GM19468 (cell line): ENCODE results near the gene KIF4A.
A peak's percentile ranks its signal among the peaks of the same experiment; 100 is the strongest.
"Not testable (repeated sequence)": the region's sequence is repeated elsewhere in the genome, so short reads cannot be mapped to it uniquely, and the experiment has no call there.

Source experiments
- ATAC-seq: cut with Tn5 transposase; IDR thresholded peaks from one replicate; pipeline ENCODE4 v1.9.1; 2021; ENCODE audit warnings: mild to moderate bottlenecking, moderate library complexity, moderate number of reproducible peaks; ENCODE audit not compliant: unreplicated experiment; ENCODE audit errors: extremely low read depth

Gene KIF4A

DNA sequence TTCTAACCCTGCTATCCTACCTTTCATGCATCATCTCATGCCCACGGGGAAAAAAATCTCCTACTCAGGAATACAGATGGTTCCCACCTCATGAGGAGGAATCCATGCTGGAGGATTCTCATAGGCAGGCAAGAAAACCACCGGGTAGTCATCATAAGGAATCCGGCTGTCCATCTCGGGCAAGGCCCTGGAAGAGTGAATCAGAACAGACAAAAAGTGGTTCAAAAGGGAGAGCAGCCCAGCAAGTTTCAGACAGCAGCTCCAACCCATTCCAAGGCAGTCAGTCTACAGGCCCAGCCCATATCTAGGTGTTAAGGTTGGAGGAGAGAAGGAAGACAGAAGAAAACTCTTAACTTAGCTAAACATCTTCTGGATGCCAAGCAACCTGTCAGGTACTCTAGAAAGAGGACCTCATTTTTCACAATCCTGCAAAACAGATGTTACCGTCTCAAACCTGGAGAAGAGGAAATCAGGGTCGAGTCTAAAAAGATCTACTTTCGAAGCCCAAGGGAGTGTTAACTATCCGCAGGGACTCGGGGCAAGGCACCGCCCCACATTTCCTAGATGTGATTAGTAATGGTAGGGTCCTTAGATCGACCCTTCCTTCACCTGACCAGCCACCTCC, 624 bp upstream of the KIF4A start:
- ATAC-seq = no peak

DNA sequence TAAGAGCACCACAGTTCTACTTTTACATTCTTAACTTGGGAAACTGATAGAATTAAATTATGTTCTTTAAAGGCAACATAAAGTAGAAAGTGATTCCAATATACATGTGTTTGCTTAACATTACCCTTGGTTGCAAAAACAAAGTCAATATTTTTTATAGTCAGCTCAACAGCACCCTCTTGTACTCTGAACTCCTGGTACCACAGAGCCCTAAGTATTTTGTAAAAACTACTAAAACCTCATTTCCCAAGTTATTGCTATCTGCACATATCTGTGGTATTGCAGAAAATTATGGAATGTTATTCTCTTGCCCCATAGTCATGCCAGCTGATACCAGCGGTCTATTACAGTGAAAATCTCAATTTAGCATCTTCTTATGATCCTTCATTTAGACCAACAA, 2.9 kb downstream of the KIF4A start:
- ATAC-seq = no peak

- no peak for ATAC-seq
Observed at GRCh38 chrX:70293621-70294020, 3.7 kb downstream of the KIF4A start.

DNA sequence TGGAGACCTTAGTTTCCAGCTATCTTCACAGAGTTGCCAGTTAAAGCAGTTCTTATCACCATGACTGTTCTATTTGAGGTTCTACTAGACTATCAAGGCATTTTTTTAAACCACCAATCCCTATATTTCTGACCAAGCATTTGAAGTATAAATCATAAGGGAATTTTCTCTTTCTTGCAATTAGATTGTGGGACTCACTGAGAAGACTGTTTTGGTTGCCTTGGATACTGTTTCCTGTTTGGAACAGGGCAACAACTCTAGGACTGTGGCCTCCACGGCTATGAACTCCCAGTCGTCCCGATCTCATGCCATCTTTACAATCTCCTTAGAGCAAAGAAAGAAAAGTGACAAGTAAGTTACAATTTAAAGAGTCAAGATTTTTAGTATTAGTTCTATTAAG, 11.8 kb downstream of the KIF4A start:
- no peak for ATAC-seq

- ATAC-seq = no peak
Observed at GRCh38 chrX:70313503-70313902, 23.6 kb downstream of the KIF4A start.

DNA sequence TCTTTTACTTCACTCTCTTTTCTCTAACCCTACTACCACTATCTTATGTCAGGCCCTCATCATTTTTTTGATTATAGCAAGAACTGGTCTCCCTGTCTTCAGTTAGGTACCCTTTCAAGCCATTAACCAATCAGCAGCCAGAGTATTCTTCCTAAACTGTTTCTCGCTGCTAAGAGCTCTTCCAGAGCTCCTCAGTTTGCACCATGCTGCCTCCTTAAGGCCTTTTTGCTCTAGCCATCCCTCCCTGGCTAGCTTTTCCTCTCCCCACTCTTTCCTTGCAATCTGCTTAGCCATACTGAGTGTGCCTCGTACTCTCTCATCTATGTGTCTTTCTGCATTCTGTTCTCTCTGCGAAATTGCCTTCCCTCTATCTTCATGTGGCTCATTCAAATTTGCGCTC, 32.9 kb downstream of the KIF4A start:
- ATAC-seq = no peak

DNA sequence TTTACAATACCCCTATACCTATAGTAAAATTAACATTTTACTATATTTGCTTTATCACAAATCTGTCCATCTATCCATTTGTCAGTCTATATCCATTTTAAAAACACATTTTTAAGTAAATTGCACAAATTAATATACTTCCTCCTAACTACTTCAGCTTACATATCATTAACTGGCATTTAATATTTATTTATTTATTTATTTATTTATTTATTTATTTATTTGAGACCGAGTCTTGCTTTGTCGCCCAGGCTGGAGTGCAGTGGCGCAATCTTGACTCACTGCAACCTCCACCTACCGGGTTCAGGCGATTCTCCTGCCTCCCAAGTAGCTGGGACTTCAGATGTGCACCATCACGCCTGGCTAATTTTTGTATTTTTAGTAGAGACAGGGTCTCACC, 33.7 kb downstream of the KIF4A start:
- ATAC-seq = not testable (repeated sequence)

DNA sequence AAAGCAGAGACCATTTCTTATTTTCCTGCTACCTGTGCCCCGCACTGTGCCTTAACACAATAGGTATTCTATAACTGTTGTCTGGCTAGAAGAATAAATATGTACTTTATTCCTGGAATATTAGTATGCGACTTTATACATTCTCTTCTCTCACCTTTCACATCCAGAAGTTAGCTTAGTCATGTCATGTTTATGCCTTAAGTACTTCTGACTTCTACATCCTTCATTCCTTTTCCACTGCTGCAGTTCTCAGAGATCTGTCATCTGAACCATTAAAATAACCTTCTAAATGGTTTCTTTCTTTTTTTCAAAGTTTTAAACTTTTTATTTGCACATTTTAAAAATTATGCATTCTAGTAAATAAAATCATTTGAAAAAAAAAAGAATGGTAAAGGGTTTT, 34.4 kb downstream of the KIF4A start:
- no peak for ATAC-seq

DNA sequence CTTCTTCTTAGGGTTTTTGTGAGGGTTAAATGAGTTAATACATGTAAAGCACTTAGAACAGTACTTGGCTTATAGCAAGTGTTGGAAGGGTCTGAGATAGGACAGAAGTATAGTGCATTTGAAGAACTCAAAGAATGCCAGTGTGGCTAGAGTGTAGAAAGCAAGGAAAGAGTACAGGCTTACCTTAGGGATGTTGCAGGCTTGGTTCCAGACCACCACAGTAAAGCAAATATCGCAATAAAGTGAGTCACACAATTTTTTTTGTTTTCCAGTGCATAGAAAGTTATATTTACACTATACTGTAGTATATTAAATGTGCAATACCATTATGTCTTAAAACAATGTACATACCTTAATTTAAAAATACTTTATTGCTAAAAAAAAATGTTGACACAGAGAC, 41.3 kb downstream of the KIF4A start:
- ATAC-seq = no peak

DNA sequence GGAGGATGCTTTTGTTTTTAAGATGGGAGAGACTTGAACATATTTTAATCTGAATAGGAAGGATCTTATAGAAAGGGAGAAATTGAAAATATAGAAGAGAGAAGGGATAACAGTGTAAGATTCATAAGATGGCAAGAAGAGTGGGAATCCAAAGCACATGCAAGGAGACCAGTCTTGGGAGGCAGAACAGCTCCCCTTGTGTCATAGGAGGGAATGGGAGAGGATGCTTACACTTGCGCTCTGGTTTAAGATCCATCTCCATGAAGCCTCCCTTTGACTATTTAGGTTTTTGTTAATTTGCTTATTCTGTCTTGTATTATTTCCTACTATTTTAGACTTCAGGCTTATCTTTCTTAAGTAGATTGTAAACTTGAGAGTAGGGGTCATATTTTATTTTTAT, 42.7 kb downstream of the KIF4A start:
- no peak for ATAC-seq

- ATAC-seq = peak; percentile 99
Observed at GRCh38 chrX:70336767-70337166, 46.9 kb downstream of the KIF4A start.

GRCh38 chrX:70338290-70338689, 48.4 kb downstream of the KIF4A start:
- no peak for ATAC-seq

DNA sequence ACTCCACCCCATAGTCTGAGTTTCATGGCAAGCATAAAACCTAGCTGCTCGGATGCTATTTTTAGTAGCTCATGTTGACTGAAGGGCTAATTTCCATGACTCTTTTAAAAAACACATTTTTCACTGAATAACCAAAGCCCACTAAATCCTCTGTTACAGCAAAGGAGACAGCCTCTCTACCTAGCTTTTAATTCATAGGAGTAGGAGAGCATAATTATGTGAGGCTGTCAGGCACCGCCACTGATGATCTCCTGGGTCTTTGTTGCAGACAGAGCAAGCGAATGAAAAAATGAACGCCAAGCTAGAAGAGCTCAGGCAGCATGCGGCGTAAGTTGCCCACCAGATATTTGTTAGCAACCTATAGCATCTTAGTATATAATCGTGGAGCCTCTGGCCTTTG, 53.5 kb downstream of the KIF4A start:
- ATAC-seq = no peak

DNA sequence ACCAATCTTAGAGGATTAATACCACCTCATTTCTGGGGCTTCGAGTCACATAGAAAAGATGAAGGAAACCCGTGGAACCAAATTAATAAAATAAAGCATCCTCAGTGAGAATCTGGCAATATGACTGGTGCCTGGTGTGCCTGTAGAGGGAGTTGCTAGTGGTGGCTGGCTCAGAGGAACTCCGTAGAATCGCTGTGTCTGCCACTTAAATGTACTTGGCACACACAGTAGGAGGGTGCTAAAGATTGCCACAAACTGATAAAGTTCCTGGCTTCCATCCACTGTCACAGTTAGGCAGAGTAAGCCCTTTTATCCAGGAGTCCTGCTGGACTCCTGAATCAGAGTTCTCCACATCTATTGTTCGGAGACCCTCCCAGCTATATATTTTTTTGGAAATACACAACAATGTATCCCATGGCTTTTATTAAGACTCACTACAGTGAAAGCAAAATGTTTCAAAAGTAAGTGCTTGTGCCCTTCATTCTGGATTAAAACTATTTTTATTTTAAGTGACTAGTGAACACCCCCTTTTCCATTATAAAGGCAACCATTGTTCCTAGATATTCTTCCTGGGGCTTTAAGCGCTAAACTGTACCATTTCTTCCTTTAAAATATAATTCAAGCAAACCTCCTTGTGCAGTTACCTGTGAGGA, 56.6 kb downstream of the KIF4A start:
- no peak for ATAC-seq

GRCh38 chrX:70348825-70349224, 58.9 kb downstream of the KIF4A start:
- ATAC-seq = not testable (repeated sequence)

DNA sequence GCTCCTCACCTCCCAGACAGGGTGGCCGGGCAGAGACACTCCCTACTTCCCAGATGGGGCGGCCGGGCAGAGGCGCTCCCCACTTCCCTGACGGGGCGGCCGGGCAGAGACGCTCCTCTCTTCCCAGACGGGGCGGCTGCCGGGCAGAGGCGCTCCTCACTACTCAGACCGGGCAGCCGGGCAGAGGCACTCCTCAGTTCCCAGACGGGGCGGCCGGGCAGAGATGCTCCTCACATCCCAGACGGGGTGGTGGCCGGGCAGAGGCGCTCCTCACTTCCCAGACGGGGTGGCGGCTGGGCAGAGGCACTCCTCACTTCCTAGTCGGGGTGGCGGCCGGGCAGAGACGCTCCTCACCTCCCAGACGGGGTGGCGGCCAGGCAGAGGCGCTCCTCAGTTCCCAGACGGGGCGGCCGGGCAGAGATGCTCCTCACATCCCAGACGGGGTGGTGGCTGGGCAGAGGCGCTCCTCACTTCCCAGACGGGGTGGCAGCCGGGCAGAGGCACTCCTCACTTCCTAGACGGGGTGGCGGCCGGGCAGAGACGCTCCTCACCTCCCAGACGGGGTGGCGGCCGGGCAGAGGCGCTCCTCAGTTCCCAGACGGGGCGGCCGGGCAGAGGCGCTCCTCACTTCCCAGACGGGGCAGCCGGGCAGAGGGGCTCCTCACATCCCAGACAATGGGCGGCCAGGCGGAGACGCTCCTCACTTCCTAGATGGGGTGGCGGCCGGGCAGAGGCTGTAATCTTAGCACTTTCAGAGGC, 59.6 kb downstream of the KIF4A start:
- not testable (repeated sequence) for ATAC-seq

- ATAC-seq = no peak
Observed at GRCh38 chrX:70352496-70352895, 62.6 kb downstream of the KIF4A start.

- ATAC-seq = no peak
Observed at GRCh38 chrX:70353514-70353913, 63.6 kb downstream of the KIF4A start.

DNA sequence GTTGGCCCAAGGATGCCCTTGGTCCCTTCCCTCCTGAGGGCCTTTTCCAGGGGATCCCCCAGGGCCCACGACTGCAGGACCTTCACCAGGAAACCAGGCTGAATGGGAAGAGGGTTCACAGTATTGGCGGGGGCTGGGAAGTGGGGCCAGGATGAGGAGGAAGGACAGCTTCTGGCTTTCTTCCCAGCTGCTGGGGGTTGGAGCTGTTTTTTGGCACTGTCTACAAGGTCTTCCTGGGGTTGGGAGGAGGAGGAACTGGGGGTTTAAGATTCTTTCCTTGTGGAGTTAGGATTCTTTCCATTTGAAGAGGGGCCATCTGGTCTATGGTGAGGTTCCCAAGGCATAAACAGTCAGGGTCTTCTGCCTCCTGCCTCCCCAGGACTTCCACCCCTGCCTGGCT, 64.8 kb downstream of the KIF4A start:
- no peak for ATAC-seq

- no peak for ATAC-seq
Observed at GRCh38 chrX:70359458-70359857, 69.6 kb downstream of the KIF4A start.

GRCh38 chrX:70360366-70360765, 70.5 kb downstream of the KIF4A start:
- ATAC-seq = no peak
